MM.1S (cell line): ENCODE results near the gene FCHSD1.

ENCODE experiments used
- DNase-seq: peaks from one replicate; pipeline ENCODE4 v3.0.0-alpha.2; 2015
- H2AFZ ChIP-seq: fragments of 300-600 bp; sonication (generic); 2 replicates; pipeline ENCODE4 v1.6.0; 2016; ENCODE audit warnings: antibody characterized with exemption, low read length
- H3F3A ChIP-seq: fragments of 300-600 bp; sonication (generic); 2 replicates; pipeline ENCODE4 v1.6.1; 2016; ENCODE audit warnings: mild to moderate bottlenecking, antibody characterized with exemption, low read length, moderate library complexity, mixed read lengths; ENCODE audit not compliant: insufficient read depth
- H3K27ac ChIP-seq: fragments of 300-600 bp; sonication (generic); 2 replicates; pipeline ENCODE4 v1.5.1; 2016; ENCODE audit warnings: mild to moderate bottlenecking, low read length
- H3K27me3 ChIP-seq: fragments of 300-600 bp; sonication (generic); replicated peaks from 2 replicates; pipeline ENCODE4 v1.6.0; 2016; ENCODE audit warnings: low read length; ENCODE audit not compliant: insufficient read depth
- H3K36me3 ChIP-seq: fragments of 300-600 bp; sonication (generic); replicated peaks from 2 replicates; pipeline ENCODE4 v1.6.1; 2016; ENCODE audit warnings: mild to moderate bottlenecking, low read length, mixed read lengths; ENCODE audit not compliant: insufficient read depth
- H3K4me1 ChIP-seq: fragments of 300-600 bp; sonication (generic); 2 replicates; pipeline ENCODE4 v1.6.1; 2016; ENCODE audit warnings: low read length, mixed read lengths
- H3K4me2 ChIP-seq: fragments of 300-600 bp; sonication (generic); 2 replicates; pipeline ENCODE4 v1.6.0; 2016; ENCODE audit warnings: low read depth, low read length
- H3K4me3 ChIP-seq: fragments of 300-600 bp; sonication (generic); 2 replicates; pipeline ENCODE4 v1.5.1; 2016; ENCODE audit warnings: low read length, mixed read lengths
- H3K79me2 ChIP-seq: fragments of 300-600 bp; sonication (generic); 2 replicates; pipeline ENCODE4 v1.6.1; 2016; ENCODE audit warnings: mixed run types, low read length, mixed read lengths
- H3K9ac ChIP-seq: fragments of 300-600 bp; sonication (generic); 2 replicates; pipeline ENCODE4 v1.6.1; 2016; ENCODE audit warnings: low read length, mixed read lengths
- H3K9me2 ChIP-seq: fragments of 300-600 bp; sonication (generic); replicated peaks from 2 replicates; pipeline ENCODE4 v1.6.1; 2016; ENCODE audit warnings: mild to moderate bottlenecking, low read length, mixed read lengths; ENCODE audit not compliant: insufficient read depth
- H3K9me3 ChIP-seq: fragments of 300-600 bp; sonication (generic); replicated peaks from 2 replicates; pipeline ENCODE4 v1.6.1; 2016; ENCODE audit warnings: mild to moderate bottlenecking, low read length, mixed read lengths; ENCODE audit not compliant: insufficient read depth
- H4K20me1 ChIP-seq: fragments of 300-600 bp; sonication (generic); 2 replicates; pipeline ENCODE4 v1.6.1; 2016; ENCODE audit warnings: mild to moderate bottlenecking, low read length, moderate library complexity, mixed read lengths; ENCODE audit not compliant: insufficient read depth
- EZH2 ChIP-seq: fragments of 300-600 bp; sonication (generic); optimal IDR thresholded peaks from 2 replicates; pipeline ENCODE3; 2017; ENCODE audit warnings: low read depth, mild to moderate bottlenecking, antibody characterized with exemption, low read length, mixed read lengths
- EZH2phosphoT487 ChIP-seq: fragments of 300-600 bp; sonication (generic); IDR thresholded peaks from 2 replicates; pipeline ENCODE4 v1.6.1; 2018; ENCODE audit warnings: antibody characterized with exemption, low read length
- TF ChIP-seq, protein P1 (sequence below): fragments of 300-600 bp; sonication (generic); IDR thresholded peaks from 2 replicates; pipeline ENCODE4 v1.5.1; 2016; ENCODE audit warnings: antibody characterized with exemption, low read length, mixed read lengths

Gene FCHSD1

DNA sequence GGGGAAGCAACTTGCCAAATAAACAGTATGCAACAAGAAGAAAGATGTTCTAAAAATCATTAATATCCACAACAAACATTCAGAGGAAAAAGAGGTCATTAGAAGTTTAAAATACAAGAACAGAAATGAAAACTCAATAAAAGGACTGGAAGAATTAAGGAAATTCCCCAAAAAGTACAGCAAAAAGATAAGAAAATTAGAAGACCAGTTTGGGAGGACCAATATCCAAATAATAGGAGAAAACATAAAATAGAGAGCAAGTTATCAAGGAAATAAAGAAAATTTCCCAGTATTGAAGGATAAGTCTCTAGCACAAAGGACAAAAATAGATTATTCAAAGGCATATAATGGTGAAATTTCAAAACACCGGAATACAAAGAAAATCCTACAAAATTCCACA, 54.4 kb downstream of the FCHSD1 start:
- Histone ChIP-seq H3K9me3 (no peaks in the 10 kb centered on the region), H3K4me2 (no peak overlapping the region), H3K36me3 (no peaks in the 10 kb centered on the region)

DNA sequence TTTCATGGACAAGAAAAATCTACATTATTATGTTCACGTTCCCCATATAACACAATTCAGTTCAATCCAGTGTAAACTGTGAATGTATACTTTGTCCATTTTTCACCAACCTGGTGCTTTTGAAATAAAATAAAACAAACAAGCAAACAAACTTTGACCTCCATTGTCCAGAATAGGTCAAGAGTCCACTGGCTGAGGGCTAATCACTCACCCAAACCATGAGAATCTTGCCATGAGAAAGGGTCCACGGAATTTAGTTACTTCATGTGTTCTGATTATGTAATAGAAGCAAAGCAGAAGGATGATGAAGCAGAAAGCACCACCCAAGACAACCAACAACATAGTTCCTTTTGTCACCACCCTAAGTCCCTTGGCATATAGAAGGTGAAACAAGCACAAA, 61.1 kb downstream of the FCHSD1 start:
- Histone ChIP-seq H3K27ac (no peak overlapping the region), H3K79me2 (peaks cover 86% of the 10 kb centered on the region)

More for the DNA sequence above, 54.4 kb downstream of the FCHSD1 start:
- Histone ChIP-seq H3K4me1 (peaks cover 16% of the 10 kb centered on the region), H3K9ac (no peak overlapping the region), H2AFZ (no peak overlapping the region), H3K27ac (no peak overlapping the region), H3F3A (peaks cover 5% of the 10 kb centered on the region; the same call in 1 of the 2 replicates), H3K4me3 (no peak overlapping the region), H4K20me1 (peaks cover 6% of the 10 kb centered on the region; the same call in 1 of the 2 replicates), H3K9me2 (no peaks in the 10 kb centered on the region), H3K79me2 (peaks cover 94% of the 10 kb centered on the region), H3K27me3 (no peaks in the 10 kb centered on the region)
- TF ChIP-seq EZH2phosphoT487: no peak
- TF ChIP-seq, protein P1, sequence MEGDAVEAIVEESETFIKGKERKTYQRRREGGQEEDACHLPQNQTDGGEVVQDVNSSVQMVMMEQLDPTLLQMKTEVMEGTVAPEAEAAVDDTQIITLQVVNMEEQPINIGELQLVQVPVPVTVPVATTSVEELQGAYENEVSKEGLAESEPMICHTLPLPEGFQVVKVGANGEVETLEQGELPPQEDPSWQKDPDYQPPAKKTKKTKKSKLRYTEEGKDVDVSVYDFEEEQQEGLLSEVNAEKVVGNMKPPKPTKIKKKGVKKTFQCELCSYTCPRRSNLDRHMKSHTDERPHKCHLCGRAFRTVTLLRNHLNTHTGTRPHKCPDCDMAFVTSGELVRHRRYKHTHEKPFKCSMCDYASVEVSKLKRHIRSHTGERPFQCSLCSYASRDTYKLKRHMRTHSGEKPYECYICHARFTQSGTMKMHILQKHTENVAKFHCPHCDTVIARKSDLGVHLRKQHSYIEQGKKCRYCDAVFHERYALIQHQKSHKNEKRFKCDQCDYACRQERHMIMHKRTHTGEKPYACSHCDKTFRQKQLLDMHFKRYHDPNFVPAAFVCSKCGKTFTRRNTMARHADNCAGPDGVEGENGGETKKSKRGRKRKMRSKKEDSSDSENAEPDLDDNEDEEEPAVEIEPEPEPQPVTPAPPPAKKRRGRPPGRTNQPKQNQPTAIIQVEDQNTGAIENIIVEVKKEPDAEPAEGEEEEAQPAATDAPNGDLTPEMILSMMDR: no peak
- TF ChIP-seq EZH2: no peak
- no peak for DNase-seq

More for the DNA sequence above, 61.1 kb downstream of the FCHSD1 start:
- peaks cover 5% of the 10 kb centered on the region; the same call in 1 of the 2 replicates for H4K20me1 ChIP-seq
- 0 out of 2 replicates have a peak, but pooled peaks cover 6% of the 10 kb centered on the region for H3K36me3 ChIP-seq
- no peak overlapping the region for H2AFZ ChIP-seq
- no peaks in the 10 kb centered on the region for H3K27me3 ChIP-seq
- no peak overlapping the region for H3K4me2 ChIP-seq
- no peak overlapping the region for H3K9ac ChIP-seq
- H3K4me3 ChIP-seq: no peak overlapping the region
- peaks cover 5% of the 10 kb centered on the region; the same call in 1 of the 2 replicates for H3F3A ChIP-seq
- no peaks in the 10 kb centered on the region for H3K9me2 ChIP-seq
- H3K9me3 ChIP-seq: no peaks in the 10 kb centered on the region
- DNase-seq: no peak
- no peak for TF ChIP-seq EZH2phosphoT487
- TF ChIP-seq, protein P1: no peak
- TF ChIP-seq EZH2: no peak
- H3K4me1 ChIP-seq: peaks cover 15% of the 10 kb centered on the region
